NCI-H2081 (cell line): ENCODE data around the gene NISCH.
"Not testable (repeated sequence)": the region's sequence is repeated elsewhere in the genome, so short reads cannot be mapped to it uniquely, and the experiment has no call there.

Experiments used
- DNase-seq, 2 experiments: peaks; one replicate each; lab custom pipeline; 2025; lab: John Stamatoyannopoulos, UW

NISCH gene

GRCh38 chr3:52515192-52515591 is 59.8 kb downstream of the NISCH start:
- DNase-seq = no peak

GRCh38 chr3:52516509-52517195 is 61.2 kb downstream of the NISCH start:
- no peak for DNase-seq

GRCh38 chr3:52517796-52518722 is 62.7 kb downstream of the NISCH start:
- DNase-seq = no peak

- DNase-seq = no peak
Measured at GRCh38 chr3:52518723-52519444, 63.5 kb downstream of the NISCH start.

GRCh38 chr3:52519445-52520140 is 64.2 kb downstream of the NISCH start:
- no peak for DNase-seq

GRCh38 chr3:52520141-52520667 is 64.8 kb downstream of the NISCH start:
- no peak for DNase-seq

- DNase-seq = no peak
Measured at GRCh38 chr3:52520716-52521487, 65.5 kb downstream of the NISCH start.

GRCh38 chr3:52521488-52521824 is 66.1 kb downstream of the NISCH start:
- no peak for DNase-seq

- no peak for DNase-seq
Measured at GRCh38 chr3:52521881-52522650, 66.7 kb downstream of the NISCH start.

- no peak for DNase-seq
Measured at GRCh38 chr3:52522651-52523251, 67.3 kb downstream of the NISCH start.

GRCh38 chr3:52523386-52524257 is 68.2 kb downstream of the NISCH start:
- DNase-seq = no peak

GRCh38 chr3:52524258-52524751 is 68.9 kb downstream of the NISCH start:
- no peak for DNase-seq

- no peak for DNase-seq
Measured at GRCh38 chr3:52524752-52525679, 69.6 kb downstream of the NISCH start.

GRCh38 chr3:52525680-52526561 is 70.5 kb downstream of the NISCH start:
- no peak for DNase-seq

- not testable (repeated sequence) for DNase-seq
Measured at GRCh38 chr3:52526671-52527038, 71.3 kb downstream of the NISCH start.

- no peak for DNase-seq
Measured at GRCh38 chr3:52527039-52527731, 71.8 kb downstream of the NISCH start.
